ENCODE results near the gene LILRB2. TPM values are rescaled to one million over a fixed set of nuclear protein-coding genes. Genes with fewer than 3 reads are reported as not detected.

Gene LILRB2
- total and polyA plus RNA-seq, 4 donors: 9.1 to 202 (median 27.9) TPM

- TF ChIP-seq CTCF (IDR thresholded peaks at IDR 0.05; ENCODE audit: control extremely low read depth, extremely low read depth): no peak
- Histone ChIP-seq H3K4me3 (no peak overlapping the region), H3K4me1 (ENCODE audit: control insufficient read depth in 5 of 5, insufficient read depth in 5 of 5, low read length in 5 of 5) (peaks cover 0 to 2% (median 0%) of the 10 kb centered on the region in 5 donors), H3K27ac (ENCODE audit: low read depth in 1 of 2, low read length in 1 of 2) (peak overlapping the region in 1 of 2 donors; percentile 66), H3K27me3 (ENCODE audit: control insufficient read depth in 3 of 3, insufficient read depth in 3 of 3, low read length in 2 of 3) (no peaks in the 10 kb centered on the region), H3K9ac (ENCODE audit: insufficient read depth in 1 of 2, low read length in 2 of 2) (no peak overlapping the region), H3K36me3 (ENCODE audit: control insufficient read depth in 4 of 4, insufficient read depth in 4 of 4, low read length in 4 of 4) (no peaks in the 10 kb centered on the region), H3K9me3 (ENCODE audit: control insufficient read depth in 4 of 4, insufficient read depth in 3 of 4, low read length in 3 of 4) (peaks cover 0 to 4% (median 1%) of the 10 kb centered on the region in 4 donors)
- DNase-seq (peak in 1 of 3 donors; percentile 3), ATAC-seq (ENCODE audit: insufficient read depth, low FRiP score) (no peak)
- 64% methylated on average over 27 to 29 of the region's 29 CpGs for WGBS, 2 donors
Measured at GRCh38 chr19:54317108-54317964, 36.4 kb upstream of the LILRB2 start.

GRCh38 chr19:54316746-54317107, 35.8 kb upstream of the LILRB2 start:
- Histone ChIP-seq H3K9ac (ENCODE audit: insufficient read depth in 1 of 2, low read length in 2 of 2) (no peak overlapping the region), H3K27me3 (ENCODE audit: control insufficient read depth in 3 of 3, insufficient read depth in 3 of 3, low read length in 2 of 3) (no peaks in the 10 kb centered on the region), H3K4me1 (ENCODE audit: control insufficient read depth in 5 of 5, insufficient read depth in 5 of 5, low read length in 5 of 5) (peaks cover 0 to 2% (median 0%) of the 10 kb centered on the region in 5 donors), H3K27ac (ENCODE audit: low read depth in 1 of 2, low read length in 1 of 2) (peak overlapping the region in 1 of 2 donors; percentile 2), H3K9me3 (ENCODE audit: control insufficient read depth in 4 of 4, insufficient read depth in 3 of 4, low read length in 3 of 4) (peaks cover 0 to 2% (median 0%) of the 10 kb centered on the region in 4 donors), H3K4me3 (no peak overlapping the region), H3K36me3 (ENCODE audit: control insufficient read depth in 4 of 4, insufficient read depth in 4 of 4, low read length in 4 of 4) (no peaks in the 10 kb centered on the region)
- 32 to 43% methylated on average over 11 of the region's 11 CpGs for WGBS, 2 donors
- DNase-seq (peak in 1 of 3 donors; percentile 8), ATAC-seq (ENCODE audit: insufficient read depth, low FRiP score) (no peak)
- no peak for TF ChIP-seq CTCF (IDR thresholded peaks at IDR 0.05; ENCODE audit: control extremely low read depth, extremely low read depth)

- 85 to 92% methylated on average over 10 of the region's 10 CpGs for WGBS, 2 donors
- no peaks in the 10 kb centered on the region for H3K36me3 ChIP-seq (ENCODE audit: control insufficient read depth in 4 of 4, insufficient read depth in 4 of 4, low read length in 4 of 4)
- no peak overlapping the region for H3K9ac ChIP-seq (ENCODE audit: insufficient read depth in 1 of 2, low read length in 2 of 2)
- H3K4me1 ChIP-seq (ENCODE audit: control insufficient read depth in 5 of 5, insufficient read depth in 5 of 5, low read length in 5 of 5): peaks cover 0 to 2% (median 0%) of the 10 kb centered on the region in 5 donors
- no peak overlapping the region for H3K4me3 ChIP-seq
- H3K27ac ChIP-seq (ENCODE audit: low read depth in 1 of 2, low read length in 1 of 2): no peak overlapping the region
- TF ChIP-seq CTCF (IDR thresholded peaks at IDR 0.05; ENCODE audit: control extremely low read depth, extremely low read depth): no peak
- H3K27me3 ChIP-seq (ENCODE audit: control insufficient read depth in 3 of 3, insufficient read depth in 3 of 3, low read length in 2 of 3): no peaks in the 10 kb centered on the region
- H3K9me3 ChIP-seq (ENCODE audit: control insufficient read depth in 4 of 4, insufficient read depth in 3 of 4, low read length in 3 of 4): peaks cover 0 to 2% (median 0%) of the 10 kb centered on the region in 4 donors
- no peak for ATAC-seq (ENCODE audit: insufficient read depth, low FRiP score)
- DNase-seq: no peak
Measured at GRCh38 chr19:54315956-54316355, 35.0 kb upstream of the LILRB2 start.
